HG03097 (cell line): ENCODE data around the gene IBSP.

Experiments
- ATAC-seq: cut with Tn5 transposase; IDR thresholded peaks from one replicate; pipeline ENCODE4 v1.9.1; 2021; ENCODE audit not compliant: unreplicated experiment, low FRiP score

The IBSP gene, protein sequence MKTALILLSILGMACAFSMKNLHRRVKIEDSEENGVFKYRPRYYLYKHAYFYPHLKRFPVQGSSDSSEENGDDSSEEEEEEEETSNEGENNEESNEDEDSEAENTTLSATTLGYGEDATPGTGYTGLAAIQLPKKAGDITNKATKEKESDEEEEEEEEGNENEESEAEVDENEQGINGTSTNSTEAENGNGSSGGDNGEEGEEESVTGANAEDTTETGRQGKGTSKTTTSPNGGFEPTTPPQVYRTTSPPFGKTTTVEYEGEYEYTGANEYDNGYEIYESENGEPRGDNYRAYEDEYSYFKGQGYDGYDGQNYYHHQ

DNA sequence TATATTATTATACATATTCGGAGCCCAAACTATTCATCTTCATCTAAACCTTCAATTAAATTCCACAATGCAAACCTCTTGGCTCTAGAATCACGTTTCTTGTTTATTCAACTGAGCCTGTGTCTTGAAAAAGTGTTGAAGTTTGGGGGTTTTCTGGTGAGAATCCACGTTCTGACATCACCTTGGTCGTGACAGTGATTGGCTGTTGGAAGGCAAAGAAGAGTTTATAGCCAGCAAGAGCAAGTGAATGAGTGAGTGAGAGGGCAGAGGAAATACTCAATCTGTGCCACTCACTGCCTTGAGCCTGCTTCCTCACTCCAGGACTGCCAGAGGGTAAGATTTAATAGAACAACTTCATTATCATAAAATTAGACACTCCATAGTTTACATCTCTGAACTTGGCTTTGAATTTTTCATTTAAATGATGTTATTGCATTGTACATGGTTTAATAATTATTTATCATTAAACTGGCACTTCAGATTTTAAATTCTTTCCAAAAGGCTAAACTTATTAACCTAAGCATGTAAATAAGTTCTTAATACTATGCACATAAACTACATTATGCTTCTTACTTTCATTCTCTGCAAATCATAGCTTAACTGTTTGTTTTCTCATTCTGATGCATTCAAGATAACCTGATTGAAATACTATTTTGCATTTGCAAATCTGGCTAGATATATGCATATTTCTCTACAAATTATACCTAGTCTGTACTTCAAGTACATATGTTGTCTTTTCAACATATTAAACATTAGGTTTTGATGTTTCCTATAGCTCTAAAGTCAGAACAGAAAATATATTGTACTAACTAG, at the start of gene IBSP:
TSS of gene IBSP (plus strand) at position 254 of the 813 bp plus-strand sequence. CDS start 2,808 bp downstream, outside the sequence.
- ATAC-seq = no peak

DNA sequence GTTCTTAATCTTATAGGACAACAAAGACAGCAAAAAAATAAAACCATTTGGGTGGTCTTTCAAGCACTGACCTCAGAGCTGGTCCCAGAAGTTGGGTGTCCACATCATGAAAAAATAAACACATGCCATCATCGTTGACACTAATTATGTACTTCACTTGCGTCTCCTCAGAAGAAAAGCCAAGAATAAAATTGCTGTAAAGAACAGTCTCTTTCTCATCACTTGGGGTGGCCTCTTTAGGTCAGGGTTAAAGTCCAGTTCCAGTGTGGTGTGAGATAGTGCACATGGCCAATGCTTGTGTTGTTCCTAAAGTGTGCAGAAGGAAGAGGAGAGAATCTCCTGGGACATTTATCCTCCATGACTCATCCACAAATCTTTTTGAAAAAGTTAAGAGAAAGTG, 49.5 kb upstream of the IBSP start:
- no peak for ATAC-seq

DNA sequence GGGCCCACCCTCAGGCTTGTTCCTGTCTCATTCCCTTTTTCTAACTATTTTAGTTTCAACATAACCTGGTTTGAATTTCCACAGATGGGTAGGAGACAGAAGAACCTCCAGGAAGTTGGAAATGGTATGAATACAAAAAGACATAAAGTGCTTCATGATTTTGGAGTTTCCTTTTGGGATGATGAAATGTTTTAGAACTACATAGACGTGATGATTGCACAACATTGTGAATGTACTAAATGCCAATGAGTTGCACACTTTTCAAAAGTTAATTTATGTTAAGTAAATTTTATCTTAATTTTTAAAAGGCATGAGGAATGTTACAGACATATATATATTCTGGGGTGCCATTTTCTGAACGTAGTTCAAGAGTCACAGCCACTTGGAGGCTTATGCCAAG, 41.1 kb upstream of the IBSP start:
- ATAC-seq = no peak

DNA sequence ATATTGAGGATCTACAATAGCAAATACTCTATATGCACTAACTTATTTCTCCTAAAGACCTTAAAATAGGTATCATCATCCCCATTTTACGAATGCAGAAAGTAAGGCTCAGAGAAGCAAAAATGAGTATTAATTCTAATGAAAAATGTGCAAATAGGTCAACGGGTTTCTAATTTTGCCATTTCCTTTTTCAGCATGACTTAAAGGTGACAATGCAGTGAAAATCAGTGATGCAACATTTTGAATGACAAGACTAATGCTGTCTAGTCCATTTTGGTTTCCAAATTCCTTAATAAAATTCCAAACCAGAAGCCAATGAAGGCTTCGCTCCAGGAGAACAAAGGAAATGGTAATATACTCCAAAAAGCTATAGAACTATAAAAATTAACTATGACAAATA, 37.0 kb upstream of the IBSP start:
- no peak for ATAC-seq

DNA sequence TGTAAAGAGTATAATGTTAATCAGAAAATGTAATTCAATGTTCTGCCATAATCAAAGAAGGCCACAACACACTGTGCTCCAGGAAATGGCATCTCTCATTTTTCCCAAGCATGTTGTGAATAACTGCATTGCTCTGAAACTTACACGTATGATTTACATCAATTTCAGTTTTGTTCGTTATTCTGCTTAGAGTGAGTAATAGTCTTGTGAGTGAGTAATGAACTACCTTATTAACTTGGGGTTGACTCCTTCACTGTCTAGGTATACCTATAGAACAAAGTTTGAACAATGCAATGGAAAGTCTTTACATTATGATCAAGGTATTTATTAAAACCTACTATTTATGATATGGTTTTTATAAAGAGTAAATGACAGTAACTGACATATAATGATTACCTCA, 17.8 kb upstream of the IBSP start:
- ATAC-seq = no peak

DNA sequence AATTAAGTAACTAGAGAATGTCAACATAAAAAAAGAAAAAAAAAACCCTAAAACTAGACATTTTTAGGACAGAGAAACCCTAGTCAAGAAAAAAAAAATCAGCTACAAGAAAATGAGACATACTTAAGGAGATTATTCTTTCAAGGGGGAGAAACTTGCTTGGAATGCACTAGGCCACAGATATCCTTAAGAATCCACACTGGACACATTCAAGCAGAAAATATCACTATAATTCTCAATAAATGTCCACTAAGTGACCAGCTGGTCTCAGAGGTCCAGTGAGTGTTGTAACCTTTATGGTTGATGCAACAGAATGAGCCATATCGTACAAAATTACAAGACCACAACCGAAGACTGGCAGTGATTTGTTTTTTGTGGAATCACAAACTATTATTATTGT, 15.6 kb upstream of the IBSP start:
- no peak for ATAC-seq

DNA sequence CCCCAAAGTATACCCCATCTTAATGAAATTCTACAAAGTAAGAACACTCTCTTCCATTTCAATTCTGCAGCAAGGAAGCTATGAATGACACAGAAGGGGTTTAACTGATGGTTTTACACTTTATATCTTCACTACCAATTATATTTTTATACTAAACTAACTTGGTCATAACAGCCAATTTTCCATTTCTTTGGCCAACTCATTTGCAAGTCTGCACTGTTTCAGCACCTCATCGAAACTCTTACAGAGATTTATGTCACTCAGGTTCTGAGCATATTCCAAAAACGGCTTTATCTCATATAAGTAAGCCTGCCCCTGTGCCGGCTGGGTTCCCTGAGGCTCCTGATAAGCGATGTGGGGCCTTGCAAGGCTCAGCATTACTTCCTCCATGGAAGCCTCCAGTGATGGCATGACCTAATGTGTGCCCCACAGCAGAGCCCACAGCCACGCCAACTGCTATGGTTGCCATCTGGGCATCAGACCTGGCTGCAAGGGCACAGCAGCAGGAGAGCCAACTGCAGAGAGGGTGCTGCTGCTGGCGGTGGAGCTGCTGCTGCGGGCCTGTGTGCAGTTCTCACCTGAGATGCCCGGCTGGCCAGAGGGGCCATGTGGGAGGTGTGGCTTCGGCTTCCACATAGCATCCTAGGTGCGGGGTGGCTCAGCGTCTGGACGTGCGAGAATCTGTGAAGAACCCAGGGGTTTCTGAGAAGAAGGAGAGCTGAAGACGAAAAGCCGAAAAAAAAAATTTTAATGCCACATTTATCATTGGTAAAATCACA, 13.4 kb upstream of the IBSP start:
- ATAC-seq = no peak

DNA sequence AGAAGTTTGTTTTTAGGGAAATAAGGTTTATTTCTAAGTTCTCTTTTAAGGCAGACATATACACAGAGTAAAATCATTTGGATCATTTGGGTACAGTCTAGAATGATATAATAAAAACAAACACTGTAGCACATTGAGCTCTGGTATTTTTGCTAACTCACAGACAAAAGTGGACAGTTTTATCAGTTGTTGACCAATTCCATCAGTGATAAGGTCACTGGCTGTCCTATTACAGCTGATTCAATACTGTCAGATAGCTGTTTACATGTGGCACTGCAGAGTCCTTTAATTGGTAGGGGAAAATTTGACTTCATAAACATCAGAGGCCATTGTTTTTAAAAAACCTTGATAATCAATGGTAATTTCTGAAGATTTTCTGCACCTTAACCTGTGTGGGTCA, 3.5 kb downstream of the IBSP start:
- ATAC-seq = no peak

DNA sequence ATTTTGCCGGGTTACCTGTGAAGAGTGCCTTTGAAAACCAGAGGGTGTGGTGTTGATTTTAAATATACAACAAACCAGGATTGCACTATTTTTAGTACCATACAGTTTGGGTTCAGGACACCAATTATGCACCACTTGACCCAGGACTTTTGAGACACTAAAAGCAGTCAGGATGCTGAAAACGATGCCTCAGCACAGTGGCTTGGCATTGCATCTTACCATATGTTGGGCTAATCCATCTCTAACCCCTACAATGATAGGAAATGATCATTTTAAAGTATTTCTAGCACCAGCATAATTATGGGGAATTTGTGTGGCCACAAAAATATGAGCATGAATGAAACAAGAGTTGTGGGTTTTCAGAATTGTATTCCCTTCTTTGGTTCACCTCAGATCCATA, 4.1 kb downstream of the IBSP start:
- ATAC-seq = no peak

DNA sequence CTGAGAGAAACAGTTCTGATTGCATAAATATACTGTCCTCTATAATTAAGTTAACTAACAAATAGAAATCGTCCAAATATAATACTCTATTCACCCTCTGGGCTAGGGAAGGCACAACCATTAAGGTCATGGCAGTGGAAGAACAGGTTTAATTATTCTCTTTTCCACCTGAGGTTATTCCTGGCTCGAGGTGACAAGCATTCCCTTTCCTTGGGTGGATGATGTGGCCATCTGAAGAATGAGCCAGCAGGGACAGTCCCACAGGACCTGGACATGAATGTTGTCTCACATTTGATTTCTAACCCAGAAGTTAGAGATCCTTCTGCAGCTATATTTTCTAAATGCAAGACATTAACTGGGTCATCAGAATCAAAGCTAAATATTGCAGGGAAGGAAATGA, 5.5 kb downstream of the IBSP start:
- ATAC-seq = no peak

DNA sequence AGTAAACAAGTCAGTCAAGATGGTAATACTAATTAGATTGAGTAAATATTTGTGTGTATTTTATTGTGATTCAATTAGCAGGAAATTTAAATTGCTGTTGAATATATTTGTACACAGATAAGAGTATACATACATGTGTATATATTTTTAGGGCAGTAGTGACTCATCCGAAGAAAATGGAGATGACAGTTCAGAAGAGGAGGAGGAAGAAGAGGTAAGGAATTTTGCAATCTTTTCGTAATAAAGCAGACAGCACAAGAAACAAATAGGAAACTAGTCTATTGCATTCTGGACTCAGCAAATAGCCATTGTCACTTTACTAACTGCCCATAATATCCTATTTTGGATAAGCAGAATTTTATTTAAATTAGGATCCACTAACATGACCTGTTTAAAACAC, 6.6 kb downstream of the IBSP start:
- ATAC-seq = no peak

DNA sequence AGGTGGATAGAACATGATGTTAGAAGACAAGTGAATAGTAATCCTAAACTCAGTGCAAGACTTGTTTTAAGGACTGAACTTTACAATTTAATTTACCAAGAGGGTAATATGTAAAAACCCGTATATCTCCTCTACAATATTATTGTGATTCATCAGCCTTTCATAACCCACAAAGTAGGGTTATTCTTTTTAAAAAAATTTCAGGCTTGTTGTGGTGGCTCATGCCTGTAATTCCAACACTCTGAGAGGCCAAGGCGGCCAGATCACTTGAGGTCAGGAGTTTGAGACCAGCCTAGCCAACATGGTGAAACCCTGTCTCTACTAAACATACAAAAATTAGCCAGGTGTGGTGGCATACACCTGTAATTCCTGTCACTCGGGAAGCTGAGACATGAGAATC, 7.2 kb downstream of the IBSP start:
- no peak for ATAC-seq

DNA sequence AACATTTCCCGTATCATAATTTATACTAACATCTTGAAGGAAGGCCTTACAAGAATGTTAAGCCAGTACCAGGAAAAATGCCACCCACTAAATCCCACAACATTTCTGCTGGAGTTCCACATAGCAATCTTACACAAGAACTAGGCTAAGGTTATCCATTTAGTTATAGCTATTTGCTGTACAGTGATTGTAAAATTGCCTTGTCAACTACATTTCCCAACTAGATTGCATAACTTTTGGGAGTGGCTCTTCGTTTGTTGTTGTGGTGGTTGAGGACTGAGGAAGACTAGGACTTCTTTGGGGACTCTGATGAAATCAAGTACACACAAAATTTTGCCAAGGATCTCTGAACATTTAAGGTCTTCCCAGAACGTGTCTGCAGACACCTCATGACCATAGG, 8.0 kb downstream of the IBSP start:
- no peak for ATAC-seq

DNA sequence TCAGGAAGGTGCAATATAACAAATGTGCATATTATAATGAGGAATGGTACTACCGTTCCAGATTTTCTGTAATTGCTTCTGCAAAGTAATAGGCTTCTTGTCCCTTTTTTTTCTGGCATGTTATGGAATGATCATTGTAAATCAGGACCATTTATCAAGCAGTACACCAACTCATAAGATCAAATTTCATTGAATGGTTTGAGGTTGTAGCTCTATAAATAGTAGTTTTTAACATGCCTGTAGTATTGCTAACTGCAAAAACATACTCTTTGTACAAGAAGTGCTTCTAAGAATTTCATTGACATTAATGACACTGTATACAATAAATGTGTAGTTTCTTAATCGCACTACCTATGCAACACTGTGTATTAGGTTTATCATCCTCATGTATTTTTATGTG, 12.6 kb downstream of the IBSP start:
- ATAC-seq = no peak

DNA sequence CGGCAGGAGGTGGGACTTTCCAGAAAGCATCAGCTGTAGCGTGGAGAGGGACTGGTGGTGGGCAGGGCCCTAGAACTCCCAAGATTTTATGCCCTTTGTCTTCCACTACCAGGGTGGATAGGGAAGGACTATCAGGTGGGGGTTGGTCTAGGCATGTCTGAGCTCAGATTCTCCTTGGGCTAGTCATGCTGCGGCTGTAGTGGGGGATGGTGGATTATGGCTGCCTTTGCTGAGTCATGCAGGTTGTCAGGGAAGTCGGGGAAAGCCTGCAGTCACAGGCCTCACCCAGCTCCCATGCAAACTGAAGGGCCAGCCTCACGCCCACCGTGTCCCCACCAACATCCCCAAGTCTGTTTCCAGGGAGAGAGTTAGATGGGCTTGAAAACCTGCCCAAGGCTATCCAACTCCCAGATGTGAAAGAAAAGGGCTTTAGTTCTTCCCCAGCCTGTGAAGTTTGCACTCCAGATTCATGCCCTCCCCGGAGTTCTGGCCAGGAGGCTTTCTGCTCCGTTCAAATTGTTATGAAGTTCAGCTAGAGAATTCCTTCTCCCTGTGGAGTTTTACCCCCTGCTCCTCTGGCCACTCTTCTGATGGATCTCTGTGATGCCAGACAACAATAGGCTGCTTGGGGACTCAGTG, 20.0 kb downstream of the IBSP start:
- no peak for ATAC-seq

DNA sequence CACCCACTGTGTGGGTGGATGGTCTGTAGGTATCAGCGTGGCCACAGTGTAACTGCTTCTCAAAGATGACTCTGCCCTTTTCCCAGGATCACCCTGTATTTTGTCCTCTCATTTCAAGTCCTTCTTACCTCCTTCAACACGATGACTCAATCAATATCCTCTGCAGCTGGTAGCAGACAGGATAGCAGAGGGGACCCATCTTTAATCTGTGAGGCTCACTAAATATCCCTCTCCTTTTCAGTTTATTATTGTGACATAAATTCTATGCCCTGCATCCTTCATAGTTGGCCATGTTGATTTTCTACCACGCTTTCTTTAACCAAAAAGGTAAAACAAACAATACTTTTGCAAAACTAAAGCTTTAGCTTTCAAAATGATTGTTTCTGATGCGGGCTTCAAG, 23.8 kb downstream of the IBSP start:
- no peak for ATAC-seq

DNA sequence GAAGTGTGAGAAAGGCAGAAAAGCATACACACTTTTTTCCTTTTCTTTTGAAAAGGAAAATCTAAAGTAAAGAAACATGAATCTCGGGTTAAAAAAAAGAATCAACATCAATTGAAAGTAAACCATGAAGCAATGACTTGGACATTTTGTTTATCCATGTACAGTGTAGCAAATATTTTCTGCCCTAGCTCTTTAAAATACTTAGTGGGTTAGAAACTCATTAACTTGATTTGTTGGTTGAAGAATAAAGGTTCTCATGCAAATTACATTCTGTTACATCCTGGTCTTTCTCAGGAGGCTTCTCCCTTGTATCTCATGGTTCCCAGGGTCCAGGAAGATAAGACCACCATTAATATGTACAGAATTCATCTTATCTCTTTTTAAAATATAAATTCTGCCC, 24.4 kb downstream of the IBSP start:
- no peak for ATAC-seq

DNA sequence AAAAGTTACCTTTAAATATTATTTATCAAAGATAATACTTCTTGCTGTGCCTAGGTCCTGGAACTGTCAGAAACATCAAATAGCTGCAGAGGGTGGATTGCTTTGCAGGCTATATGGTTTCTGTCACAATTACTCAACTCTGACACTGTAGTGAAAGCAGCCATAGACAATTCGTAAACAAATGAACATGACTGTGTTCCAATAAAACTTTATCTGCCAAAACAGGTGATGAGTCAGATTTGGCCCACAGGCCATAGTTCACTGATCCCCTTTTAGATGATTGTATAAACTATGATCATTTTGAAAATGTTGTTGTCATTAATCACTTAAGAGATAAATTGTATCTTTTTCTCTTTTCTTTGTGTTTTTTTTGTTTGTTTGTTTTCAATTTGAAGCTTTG, 25.0 kb downstream of the IBSP start:
- ATAC-seq = no peak

DNA sequence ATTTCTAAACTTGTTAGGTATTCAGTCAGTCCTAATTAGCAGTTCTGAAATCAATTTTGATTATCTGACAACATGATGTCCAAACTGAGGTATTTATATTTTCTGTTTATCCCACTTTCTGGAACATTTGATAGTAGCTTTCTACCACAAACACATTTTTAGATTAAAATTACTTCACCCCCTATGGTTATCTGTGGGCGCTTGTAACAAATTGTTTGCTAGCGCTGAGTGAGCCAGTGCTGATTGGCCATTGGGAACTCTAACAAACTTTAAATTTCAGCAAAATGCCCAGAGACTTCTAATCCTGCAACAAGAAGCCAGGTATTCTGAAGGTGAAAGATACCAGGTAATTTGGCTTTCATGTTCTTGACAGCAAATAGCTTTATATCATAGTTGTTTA, 33.3 kb downstream of the IBSP start, which contains the start of gene MEPE:
TSS of gene MEPE (plus strand) at position 301 of the 400 bp plus-strand sequence. CDS start 1,746 bp downstream, outside the sequence.
- no peak for ATAC-seq

DNA sequence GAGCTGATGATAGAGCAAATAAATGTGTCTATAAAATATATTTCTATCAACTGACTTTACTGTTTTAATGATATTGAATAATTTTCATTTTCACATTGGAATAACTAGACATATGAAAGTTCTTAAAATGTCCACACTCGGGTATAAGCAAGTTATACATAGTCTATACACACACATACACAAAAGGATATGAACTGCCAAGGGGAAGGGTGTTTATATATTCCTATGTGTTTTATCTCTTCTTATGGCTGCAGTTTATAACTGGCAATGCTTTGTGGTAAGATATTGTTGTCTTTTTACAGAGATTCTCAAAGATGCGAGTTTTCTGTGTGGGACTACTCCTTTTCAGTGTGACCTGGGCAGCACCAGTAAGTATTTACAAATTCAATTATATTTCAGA, 35.0 kb downstream of the IBSP start:
- ATAC-seq = no peak

DNA sequence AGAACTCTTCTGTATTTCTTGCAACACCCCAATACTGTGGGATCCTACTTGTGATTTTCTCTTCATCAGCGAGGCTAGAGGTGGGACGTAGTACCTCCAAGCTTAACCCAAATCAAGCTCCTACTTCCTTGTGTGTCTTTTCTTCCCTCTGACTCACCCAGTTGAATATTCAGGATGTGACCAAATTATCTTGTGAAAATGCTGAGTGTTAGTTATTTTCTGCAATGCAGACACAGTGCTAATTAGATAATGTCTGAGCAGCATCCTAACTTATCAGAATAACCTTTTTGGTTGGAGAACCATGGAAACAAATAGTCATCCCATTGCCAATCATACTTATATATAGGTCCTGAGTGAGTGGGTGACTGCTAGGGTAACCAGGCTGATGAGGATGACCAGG, 35.8 kb downstream of the IBSP start:
- no peak for ATAC-seq
